Heart left ventricle (tissue), 16 donors: ENCODE data around the gene ABTB2. TPM values are rescaled to one million over a fixed set of nuclear protein-coding genes. Genes with fewer than 3 reads are reported as not detected.

ENCODE experiments used
- ATAC-seq, 4 donors: fragments of 200-7000 bp; cut with Tn5 transposase; one replicate each; pipeline ENCODE4 v1.9.1; 2020 to 2022; ENCODE audit warnings: moderate library complexity in 4 of 4, mild to moderate bottlenecking in 3 of 4, moderate number of reproducible peaks in 1 of 4
- DNase-seq, 5 donors: peaks; one replicate each; pipeline ENCODE4 v3.0.0-alpha.2; 2020
- H3K27ac ChIP-seq, 12 donors: fragments of 200-600 bp; sonication (generic) in 4 of 12; one replicate each; pipeline versions ENCODE4 v1.5.0 to v1.8.0; 2016 to 2022; ENCODE audit warnings: mild to moderate bottlenecking in 2 of 12
- H3K27me3 ChIP-seq, 9 donors: fragments of 200-600 bp; sonication (generic) in 2 of 9; one replicate each; pipeline versions ENCODE4 v1.5.1 to v1.8.0; 2016 to 2022; ENCODE audit warnings: mild to moderate bottlenecking in 3 of 9
- H3K36me3 ChIP-seq, 9 donors: fragments of 200-600 bp; sonication (generic) in 2 of 9; one replicate each; pipeline versions ENCODE4 v1.5.0 to v1.8.0; 2018 to 2022; ENCODE audit warnings: mild to moderate bottlenecking in 2 of 9
- H3K4me1 ChIP-seq, 12 donors: fragments of 200-600 bp; sonication (generic) in 4 of 12; one replicate each; pipeline versions ENCODE4 v1.5.0 to v1.8.0; 2016 to 2022; ENCODE audit warnings: mild to moderate bottlenecking in 3 of 12
- H3K4me3 ChIP-seq, 12 donors: fragments of 200-600 bp; sonication (generic) in 4 of 12; one replicate each; pipeline versions ENCODE4 v1.5.0 to v1.8.0; 2017 to 2022; ENCODE audit warnings: mild to moderate bottlenecking in 9 of 12, moderate library complexity in 4 of 12
- H3K9me3 ChIP-seq, 12 donors: fragments of 200-600 bp; sonication (generic) in 4 of 12; one replicate each; pipeline versions ENCODE4 v1.5.0 to v1.8.0; 2016 to 2022; ENCODE audit warnings: mild to moderate bottlenecking in 1 of 12
- CTCF ChIP-seq, 12 donors: fragments of 200-600 bp; sonication (generic) in 4 of 12; IDR thresholded peaks; one replicate each; pipeline versions ENCODE4 v1.5.0 to v1.8.0; 2018 to 2022; ENCODE audit warnings: antibody characterized with exemption in 12 of 12, mild to moderate bottlenecking in 5 of 12
- POLR2A ChIP-seq, 2 donors: fragments of 450-650 bp; IDR thresholded peaks; one replicate each; pipeline ENCODE4 v1.6.1; 2017; ENCODE audit warnings: antibody characterized with exemption in 2 of 2, mild to moderate bottlenecking in 2 of 2, moderate library complexity in 2 of 2
- WGBS, 4 donors: extraction: QIAGEN DNeasy Blood & Tissue Kit in 2 of 4; methylation state at CpG; one replicate each; pipeline versions ENCODE4 v1.1.5 to v1.1.7; 2013 to 2018; 5-methylcytosine and 5-hydroxymethylcytosine counted together
- intact Hi-C, 10 donors: fragments of 100-400 bp; cut with DNase I; formaldehyde crosslinking; loops; one replicate each; pipeline versions ENCODE4 v1.11.1 to v1.14.2; 2022
- polyA plus RNA-seq, 2 donors: library from polyadenylated mRNA; stranded (reverse); fragments of 200-250 nt; gene quantifications; one replicate each; pipeline ENCODE4 v1.2.3, GENCODE V29; 2013
- total RNA-seq, 9 donors: library from RNA; depleted of rRNA in 2 of 9; stranded (reverse); fragments of >200 nt in 2 of 9; fragmentation: NEBNext Ultra II Directional in 3 of 9; extraction: Animal tissue kit (Norgen Biotek cat#: 25700) in 3 of 9; gene quantifications; one replicate each; pipeline versions ENCODE4 v1.1.0 to v1.2.4, GENCODE V29; 2016 to 2023
- donor health status: ischemic (EF 13 %, LVEDD 7.1; RV severe dilation, severe dysfunction).
- donor health status: healthy with polysubstance abuse.
- donor health status: DM: no; HTN: yes; CAD: no.
- donor health status: DM: no; HTN: no; CAD: no.
- donor health status: ischemic (EF 25% LVEDD 6.9; RV normal size, moderate dysfunction).
- donor health status: ischemic (EF 25% LVEDD 5.7; RV mildly dilated, moderate dysfunction).
- donor health status: healthy.
- donor health status: DM: yes; HTN: yes; CAD: no.
- donor health status: ischemic (EF 35%, LVEDD 5.7; RV mildly dilated, moderate dysfunction).
- donor health status: nonischemic (EF 11% LVEDD 7.7; RV severe dilation, severe dysfunction).
- donor health status: DM: yes; HTN: yes; CAD: no.
- donor health status: PGD.
- donor health status: ischemic (EF 29% LVEDD 5.4; RV normal size, mild dysfunction).
- donor health status: nonischemic (EF 23%, LVEDD 6.1; RV moderate dilation, normal function).

Gene ABTB2
- total and polyA plus RNA-seq, 11 donors = 3.3 to 27.1 (median 12.5) TPM

GRCh38 chr11:34161361-34161760, 196.4 kb downstream of the ABTB2 start:
- TF ChIP-seq CTCF (IDR thresholded peaks at IDR 0.05) = no peak
- Histone ChIP-seq H3K27ac (no peak overlapping the region), H3K36me3 (peaks cover 0 to 53% (median 30%) of the 10 kb centered on the region in 9 donors), H3K27me3 (no peaks in the 10 kb centered on the region), H3K4me3 (no peak overlapping the region), H3K9me3 (no peaks in the 10 kb centered on the region), H3K4me1 (peaks cover 0 to 17% (median 4%) of the 10 kb centered on the region in 12 donors)
- DNase-seq (no peak), ATAC-seq (no peak)
- intact Hi-C loops = loop anchor here in 1 of 10 donors (10.0 kb wide), 1 partner anchor 333 kb away; no protein-coding TSS in a partner anchor
- WGBS, 4 donors = 86 to 95% (median 93%) methylated on average over 6 of the region's 6 CpGs

GRCh38 chr11:34160791-34161190, 197.0 kb downstream of the ABTB2 start:
- H3K27ac ChIP-seq = peak overlapping the region in 1 of 12 donors; percentile 1
- H3K4me3 ChIP-seq = no peak overlapping the region
- peaks cover 0 to 52% (median 30%) of the 10 kb centered on the region in 9 donors for H3K36me3 ChIP-seq
- WGBS, 4 donors = 80 to 89% (median 84%) methylated on average over 18 of the region's 18 CpGs
- no peak for TF ChIP-seq CTCF (IDR thresholded peaks at IDR 0.05)
- no peak for TF ChIP-seq POLR2A (IDR thresholded peaks at IDR 0.05)
- no peaks in the 10 kb centered on the region for H3K9me3 ChIP-seq
- intact Hi-C loops = loop anchor here in 1 of 10 donors (10.0 kb wide), 1 partner anchor 334 kb away; no protein-coding TSS in a partner anchor
- H3K27me3 ChIP-seq = no peaks in the 10 kb centered on the region
- DNase-seq = no peak
- no peak for ATAC-seq
- peaks cover 0 to 17% (median 4%) of the 10 kb centered on the region in 12 donors for H3K4me1 ChIP-seq

GRCh38 chr11:34160049-34160721, 197.6 kb downstream of the ABTB2 start:
- H3K27ac ChIP-seq = peak overlapping the region in 5 of 12 donors; percentile 34 to 70 (median 52)
- H3K27me3 ChIP-seq = no peaks in the 10 kb centered on the region
- DNase-seq = peak in 4 of 5 donors; percentile 68 to 77 (median 73)
- peak; percentile 72 to 87 (median 84) for ATAC-seq
- H3K9me3 ChIP-seq = no peaks in the 10 kb centered on the region
- H3K36me3 ChIP-seq = peaks cover 0 to 51% (median 31%) of the 10 kb centered on the region in 9 donors
- H3K4me3 ChIP-seq = no peak overlapping the region
- intact Hi-C loops = loop anchor here in 1 of 10 donors (10.0 kb wide), 1 partner anchor 335 kb away; no protein-coding TSS in a partner anchor
- H3K4me1 ChIP-seq = peaks cover 0 to 17% (median 4%) of the 10 kb centered on the region in 12 donors
- WGBS, 4 donors = 52 to 66% (median 56%) methylated on average over 15 to 22 of the region's 22 CpGs
- TF ChIP-seq CTCF (IDR thresholded peaks at IDR 0.05) (no peak), POLR2A (IDR thresholded peaks at IDR 0.05) (no peak)

GRCh38 chr11:34158661-34159060, 199.1 kb downstream of the ABTB2 start:
- no peak for DNase-seq
- WGBS, 4 donors = 60 to 84% (median 72%) methylated on average over 3 to 6 of the region's 6 CpGs

More at GRCh38 chr11:34158661-34159060, 199.1 kb downstream of the ABTB2 start:
- peaks cover 0 to 54% (median 31%) of the 10 kb centered on the region in 9 donors for H3K36me3 ChIP-seq
- H3K27me3 ChIP-seq = no peaks in the 10 kb centered on the region
- H3K9me3 ChIP-seq = no peaks in the 10 kb centered on the region
- H3K4me1 ChIP-seq = peaks cover 0 to 19% (median 9%) of the 10 kb centered on the region in 12 donors
- H3K27ac ChIP-seq = no peak overlapping the region
- TF ChIP-seq POLR2A (IDR thresholded peaks at IDR 0.05) (no peak), CTCF (IDR thresholded peaks at IDR 0.05) (no peak)
- no peak for ATAC-seq
- H3K4me3 ChIP-seq = no peak overlapping the region
- intact Hi-C loops = no loop called here
